ENCODE results near the gene CNPY3. TPM values are rescaled to one million over a fixed set of nuclear protein-coding genes. Genes with fewer than 3 reads are reported as not detected.

CNPY3 gene
- total and polyA plus RNA-seq, 2 of the 13 experiments (the other 11 are each of a cell fraction or from before 2014, with no cell fraction given) = 42.3 to 60.2 TPM

GRCh38 chr6:42890311-42891198, 38.7 kb upstream of the CNPY3 start (continued):
- 0 out of 2 replicates have a peak, but pooled peaks have one; percentile 11 for TF ChIP-seq ZNF513 (CRISPR knock-in tag; conservative IDR thresholded peaks at IDR 0.05)
- TF ChIP-seq SKI (IDR thresholded peaks at IDR 0.05; ENCODE audit: partially characterized antibody) = no peak
- no peak; the same call in none of the 2 replicates for TF ChIP-seq ATF7-NPFF (CRISPR knock-in tag; IDR thresholded peaks at IDR 0.05; ENCODE audit: low read depth)
- TF ChIP-seq ZNF34 (CRISPR knock-in tag; IDR thresholded peaks at IDR 0.05; ENCODE audit: borderline replicate concordance) = peak; percentile 97; the same call in 1 of the 2 replicates
- TF ChIP-seq MAX (IDR thresholded peaks at IDR 0.05) = peak; percentile 74; the same call in 1 of the 2 replicates
- peak; percentile 97 for TF ChIP-seq ZNF510 (CRISPR knock-in tag; IDR thresholded peaks at IDR 0.05; ENCODE audit: low read depth)
- peak; percentile 99 for TF ChIP-seq TAF15 (IDR thresholded peaks at IDR 0.05; ENCODE audit: low read depth, low read length, poor library complexity, severe bottlenecking)
- peak; percentile 37; the same call in 1 of the 2 replicates for TF ChIP-seq ZNF629 (CRISPR knock-in tag; conservative IDR thresholded peaks at IDR 0.05)
- TF ChIP-seq SNRNP70 (IDR thresholded peaks at IDR 0.05; ENCODE audit: low read depth, low read length) = no peak
- peak; percentile 96 for TF ChIP-seq ZNF576 (CRISPR knock-in tag; IDR thresholded peaks at IDR 0.05)
- peak; percentile 98 for TF ChIP-seq ZFP91 (CRISPR knock-in tag; IDR thresholded peaks at IDR 0.05; ENCODE audit: borderline replicate concordance)
- TF ChIP-seq ARID5B (CRISPR knock-in tag; IDR thresholded peaks at IDR 0.05) = peak; percentile 78
- peak; percentile 71 for TF ChIP-seq ZBTB37 (CRISPR knock-in tag; IDR thresholded peaks at IDR 0.05)
- TF ChIP-seq POGK (CRISPR knock-in tag; conservative IDR thresholded peaks at IDR 0.05) = peak; percentile 64; the same call in 1 of the 2 replicates
- TF ChIP-seq FOXM1 (CRISPR knock-in tag; IDR thresholded peaks at IDR 0.05) = 0 out of 2 replicates have a peak, but pooled peaks have one; percentile 22
